Embryonic facial prominence (tissue), 1 donor: Measurements from ENCODE around the gene CMBL.
A peak's percentile ranks its signal among the peaks of the same experiment; 100 is the strongest.
"Not testable (repeated sequence)": the region's sequence is repeated elsewhere in the genome, so short reads cannot be mapped to it uniquely, and the experiment has no call there.

Experiments used
- DNase-seq: peaks from one replicate; pipeline ENCODE4 v3.0.0-alpha.2; 2016; ENCODE audit errors: extremely low spot score

Gene CMBL

DNA sequence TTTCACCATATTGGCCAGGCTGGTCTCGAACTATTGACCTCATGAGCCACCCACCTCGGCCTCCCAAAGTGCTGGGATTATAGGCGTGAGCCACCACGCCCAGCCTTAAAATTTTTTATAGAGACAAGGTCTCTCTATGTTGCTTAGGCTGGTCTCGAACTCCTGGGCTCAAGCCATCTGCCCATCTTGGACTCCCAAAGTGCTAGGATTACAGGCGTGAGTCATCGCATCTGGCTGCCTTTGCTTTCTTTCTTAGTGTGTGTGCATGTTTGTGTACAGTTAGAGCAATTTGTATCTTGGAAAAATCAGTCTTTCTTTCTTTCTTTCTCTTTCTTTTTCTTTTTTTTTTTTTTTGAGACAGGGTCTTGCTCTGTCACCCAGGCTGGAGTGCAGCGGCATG lies 22.3 kb downstream of the CMBL start:
- DNase-seq: not testable (repeated sequence)

DNA sequence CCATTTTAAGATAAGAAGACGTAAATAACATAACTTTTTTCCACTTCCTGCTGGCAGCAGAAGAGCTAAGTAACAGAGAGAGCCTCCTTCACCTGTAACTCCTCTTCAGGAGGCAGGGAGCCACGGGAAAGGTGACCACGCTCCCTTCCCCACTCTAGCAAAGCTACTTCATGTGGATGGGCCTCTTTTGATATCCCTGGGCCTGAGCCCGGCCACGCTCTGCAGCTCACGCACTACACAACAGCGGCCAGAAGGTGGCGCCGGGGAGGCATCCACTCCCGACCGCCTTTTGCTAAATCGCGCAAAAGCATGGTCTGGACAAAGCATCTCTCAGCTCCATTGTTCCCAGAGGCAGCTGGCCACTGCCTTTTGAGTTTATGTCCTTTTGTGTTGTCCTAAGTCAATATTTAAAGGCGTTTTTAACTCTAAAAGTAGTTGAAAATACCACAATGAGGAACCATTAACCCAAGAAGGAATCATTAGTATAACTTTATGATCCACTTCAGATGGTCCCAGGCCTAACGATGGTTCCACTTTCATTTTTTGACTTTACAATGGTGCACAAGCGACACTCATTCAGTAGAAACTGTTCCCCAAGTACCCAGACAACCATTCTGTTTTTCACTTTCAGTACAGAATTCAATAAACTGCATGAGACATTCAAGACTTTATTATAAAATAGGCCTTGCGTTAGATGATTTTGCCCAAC lies 23.6 kb downstream of the CMBL start:
- peak; percentile 51 for DNase-seq

DNA sequence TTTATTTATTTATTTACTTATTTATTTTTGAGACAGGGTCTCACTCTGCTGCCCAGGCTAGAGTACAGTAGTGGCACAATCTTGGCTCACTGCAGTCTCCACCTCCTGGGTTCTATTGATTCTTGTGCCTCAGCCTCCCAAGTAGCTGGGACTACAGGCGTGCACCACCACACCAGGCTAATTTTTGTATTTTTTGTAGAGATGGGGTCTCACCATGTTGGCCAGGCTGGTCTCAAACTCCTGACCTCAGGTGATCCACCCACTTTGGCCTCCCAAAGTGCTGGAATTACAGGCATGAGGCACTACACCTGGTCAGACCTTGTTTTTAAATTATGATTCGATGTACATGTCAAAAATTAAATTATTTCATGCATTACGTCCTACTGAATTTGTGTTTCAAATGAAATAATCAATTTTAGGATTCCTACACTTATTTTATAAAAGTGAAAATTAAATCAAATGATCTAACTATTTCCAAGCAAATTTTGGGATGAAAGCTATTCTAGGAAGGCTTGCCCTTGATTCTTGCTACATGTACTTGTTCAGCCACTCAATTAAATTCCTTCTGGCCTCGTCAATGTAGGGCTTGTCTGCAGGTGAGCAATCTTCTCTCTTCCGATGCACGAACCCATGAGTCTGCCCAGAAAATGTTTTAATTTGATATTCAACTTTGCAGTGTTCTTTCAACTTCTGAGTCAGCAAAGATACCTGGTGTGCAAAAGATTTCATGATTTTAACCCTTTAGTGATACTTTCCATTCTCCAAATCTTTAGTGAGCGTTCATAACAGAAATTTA lies 27.6 kb downstream of the CMBL start:
- no peak for DNase-seq

DNA sequence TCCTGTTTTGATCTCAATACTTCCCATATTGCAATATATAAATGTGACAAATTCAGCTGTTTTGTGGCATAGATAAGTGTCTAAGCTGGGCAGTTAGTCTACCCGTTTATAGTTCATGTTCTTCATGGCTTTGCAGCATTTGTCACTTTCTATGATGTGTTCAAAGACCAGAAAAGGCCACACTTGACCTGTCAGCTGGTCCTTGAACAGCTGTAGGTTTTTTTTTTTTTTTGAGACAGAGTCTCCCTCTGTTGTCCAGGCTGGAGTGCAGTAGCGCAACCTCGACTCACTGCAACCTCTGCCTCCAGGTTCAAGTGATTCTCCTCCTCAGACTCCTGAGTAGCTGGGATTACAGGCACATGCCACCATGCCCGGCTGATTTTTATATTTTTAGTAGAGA lies 28.4 kb downstream of the CMBL start:
- DNase-seq: no peak

DNA sequence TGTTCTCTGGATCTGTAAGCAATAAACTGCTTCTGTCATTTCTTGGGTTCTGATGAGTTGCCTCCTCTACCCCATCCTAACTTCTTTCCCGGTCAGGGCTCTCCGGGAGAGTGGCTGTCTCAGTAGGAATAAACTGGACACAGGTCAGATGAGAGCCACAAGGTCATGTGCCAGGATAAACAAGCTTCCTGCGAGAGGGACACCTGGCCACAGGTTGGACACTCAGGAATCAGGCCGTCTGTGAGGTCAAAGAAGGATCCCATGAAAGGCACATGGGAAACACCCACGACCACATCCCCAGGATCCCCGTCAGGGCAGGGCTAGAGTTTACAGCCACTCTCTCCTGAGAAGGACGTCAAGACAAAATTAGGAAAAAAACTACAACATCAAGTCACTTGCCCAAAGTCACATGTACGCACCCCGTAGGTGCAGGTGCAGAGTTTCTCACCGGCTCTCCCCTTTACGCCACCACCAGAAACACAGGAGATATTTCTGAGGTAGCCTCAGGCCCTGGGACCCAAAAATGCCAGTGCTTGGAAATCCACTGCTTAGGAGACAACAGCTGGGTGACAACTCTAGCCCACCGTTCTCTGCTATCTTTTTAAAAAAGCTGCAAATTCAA lies 28.9 kb downstream of the CMBL start:
- DNase-seq: no peak

DNA sequence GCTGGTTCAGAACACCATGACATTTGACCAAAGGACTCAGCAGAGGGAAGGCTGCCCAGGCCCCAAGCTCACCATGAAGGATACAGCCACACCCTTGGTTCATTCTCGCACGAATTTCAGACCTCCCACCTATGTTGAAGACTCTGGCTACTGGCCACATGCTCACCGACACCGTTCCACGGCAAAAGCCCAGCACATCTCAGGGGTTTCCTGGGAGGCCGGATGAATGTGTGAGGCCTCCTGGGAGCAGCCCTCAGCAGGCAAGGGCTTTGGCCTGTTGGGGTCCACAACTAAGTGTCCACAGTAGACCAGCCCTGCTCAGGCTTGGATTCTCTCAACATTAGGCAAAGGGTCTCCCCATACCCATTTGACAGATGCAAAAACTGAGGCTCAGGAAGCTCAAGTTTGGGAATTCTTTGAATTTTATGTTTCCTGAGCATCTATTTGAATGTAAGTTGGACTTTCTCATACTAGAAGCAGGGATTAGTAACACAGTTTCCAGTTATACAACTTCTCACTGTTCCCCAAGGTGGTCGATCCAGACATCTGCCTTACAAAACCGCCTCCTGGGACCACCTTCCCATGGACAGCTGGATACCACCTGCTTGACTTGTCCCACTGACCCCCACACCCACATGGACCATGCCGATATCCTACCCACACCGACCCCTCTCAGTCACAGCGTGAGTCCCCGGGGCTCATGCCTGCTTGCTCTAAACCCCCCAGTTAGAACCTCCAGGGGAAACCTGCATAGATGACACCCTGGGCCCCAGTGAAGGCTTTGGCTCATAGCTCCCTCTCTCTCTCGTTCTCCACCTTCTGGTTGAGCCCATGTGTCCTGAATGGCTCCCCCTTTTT lies 29.7 kb downstream of the CMBL start:
- no peak for DNase-seq

DNA sequence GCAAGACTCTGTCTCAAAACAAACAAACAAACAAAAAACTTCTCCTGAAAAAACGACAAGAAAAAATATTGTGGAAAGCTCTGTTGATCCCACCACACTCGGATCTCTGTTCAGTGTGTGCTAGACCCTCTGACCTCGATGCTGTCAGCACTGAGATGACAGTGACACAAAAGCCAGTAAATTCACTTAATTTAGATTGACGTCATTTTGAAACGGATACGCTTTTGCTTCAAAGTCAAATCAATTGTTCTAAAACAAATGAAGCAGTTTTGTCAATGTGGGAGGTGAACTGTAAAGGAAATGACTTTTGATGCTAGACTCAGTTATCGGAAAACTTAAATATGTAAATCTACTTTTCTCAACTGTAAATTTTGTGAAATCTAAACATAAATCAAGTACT lies 31.0 kb downstream of the CMBL start:
- DNase-seq: no peak

DNA sequence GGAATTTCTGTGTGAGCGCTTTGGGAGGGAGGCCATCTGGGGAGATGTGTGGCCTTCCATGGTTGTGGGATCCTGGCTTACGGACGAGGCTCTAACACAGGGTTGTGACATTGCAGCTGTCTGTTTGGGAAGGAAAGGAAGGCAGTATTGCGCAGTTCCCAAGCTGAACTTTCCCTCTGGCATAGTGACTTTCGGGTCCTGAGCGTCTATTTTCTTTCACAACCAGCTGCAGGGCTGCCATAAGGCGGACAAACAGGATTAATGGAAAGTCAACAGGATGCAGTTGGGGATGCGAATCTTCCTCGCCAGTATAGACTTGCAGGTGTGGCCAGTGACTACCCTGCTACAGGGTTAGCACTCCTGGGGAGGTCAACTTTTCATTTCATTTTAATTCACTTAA lies 31.7 kb downstream of the CMBL start:
- DNase-seq: no peak

DNA sequence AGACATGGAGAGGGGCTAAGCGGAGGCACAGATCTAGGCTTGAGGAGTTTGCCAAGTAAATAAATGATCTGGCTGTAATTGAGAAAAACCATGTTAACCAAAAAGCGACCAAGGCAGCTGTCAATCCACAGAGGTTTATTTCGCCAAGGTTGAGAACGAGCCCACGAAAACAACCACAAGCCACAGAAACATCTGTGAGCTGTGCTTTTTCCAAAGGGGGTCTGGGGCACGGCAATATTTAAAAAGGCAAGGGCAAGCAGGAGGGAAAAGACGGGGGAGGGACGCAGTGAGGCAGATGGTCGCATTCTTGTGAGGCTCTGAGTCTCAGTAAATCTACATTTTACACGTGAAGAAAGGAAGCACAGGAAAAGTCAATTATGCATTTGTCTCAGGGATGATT lies 32.2 kb downstream of the CMBL start:
- no peak for DNase-seq

DNA sequence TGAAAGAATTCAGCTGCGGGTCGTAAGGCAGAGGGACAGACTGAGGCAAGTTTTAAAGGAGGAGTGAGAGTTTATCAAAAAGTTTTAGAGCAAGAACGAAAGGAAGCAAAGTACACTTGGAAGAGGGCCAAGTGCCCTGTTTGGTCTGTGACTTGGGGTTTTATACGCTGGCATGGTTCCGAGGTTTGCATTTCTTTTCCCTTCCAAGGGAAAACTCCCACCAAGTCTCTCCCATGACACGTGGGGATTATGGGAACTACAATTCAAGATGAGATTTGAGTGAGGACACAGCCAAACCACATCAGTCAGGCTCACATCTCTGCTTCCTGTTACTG lies 34.9 kb downstream of the CMBL start:
- DNase-seq: not testable (repeated sequence)

DNA sequence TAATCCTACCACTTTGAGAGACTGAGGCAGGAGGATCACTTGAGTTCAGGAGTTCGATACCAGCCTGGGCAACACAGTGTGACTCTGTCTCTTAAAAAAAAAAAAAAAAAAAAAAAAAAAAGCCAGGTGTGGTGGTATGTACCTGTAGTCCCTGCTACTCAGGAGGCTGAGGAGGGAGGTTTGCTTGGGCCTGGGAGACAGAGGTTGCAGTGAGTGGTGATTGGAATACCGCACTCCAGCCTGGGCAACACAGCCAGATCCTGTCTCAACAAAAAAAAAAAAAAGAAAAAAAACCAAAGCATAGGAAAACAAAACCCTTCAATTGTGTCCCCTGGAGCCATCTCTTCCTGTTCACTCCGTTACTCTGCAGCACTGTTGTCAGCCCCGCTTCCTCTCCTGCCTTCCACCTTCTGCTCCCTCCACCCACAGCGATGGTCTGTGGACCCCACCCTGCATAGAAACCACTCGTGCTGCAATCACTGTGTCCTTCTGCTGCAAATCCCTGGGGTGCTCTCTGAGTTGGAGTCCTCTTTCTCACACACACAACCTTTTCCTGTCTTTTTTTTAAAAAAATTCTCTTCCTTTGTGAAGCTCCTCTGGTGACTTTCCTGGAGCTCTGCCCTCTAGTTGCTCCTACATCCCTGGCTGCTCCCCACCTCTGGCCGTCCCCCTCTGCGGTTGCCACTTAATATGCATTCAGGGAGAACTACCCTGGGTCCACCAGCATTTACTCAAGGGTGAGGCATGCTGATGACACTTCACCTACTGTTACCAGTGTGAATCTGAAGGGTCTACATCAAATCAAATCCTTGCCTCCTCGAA lies 35.4 kb downstream of the CMBL start:
- DNase-seq: no peak

DNA sequence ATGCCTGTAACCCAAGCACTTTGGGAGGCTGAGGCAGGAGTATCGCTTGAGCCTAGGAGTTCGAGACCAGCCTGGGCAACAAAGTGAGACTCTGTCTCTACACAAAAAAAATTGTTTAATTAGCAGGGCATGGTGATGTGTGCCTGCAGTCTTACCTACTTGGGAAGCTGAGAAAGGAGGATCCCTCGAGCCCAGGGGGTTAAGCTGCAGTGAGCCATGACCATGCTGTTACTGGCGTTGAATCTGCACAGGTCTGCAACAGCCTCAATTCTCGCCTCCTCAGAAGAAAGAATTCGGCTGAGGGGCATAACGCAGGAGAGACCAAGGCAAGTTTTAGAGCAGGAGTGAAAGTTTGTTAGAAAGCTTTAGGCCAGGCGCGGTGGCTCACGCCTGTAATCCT lies 39.6 kb downstream of the CMBL start:
- no peak for DNase-seq

DNA sequence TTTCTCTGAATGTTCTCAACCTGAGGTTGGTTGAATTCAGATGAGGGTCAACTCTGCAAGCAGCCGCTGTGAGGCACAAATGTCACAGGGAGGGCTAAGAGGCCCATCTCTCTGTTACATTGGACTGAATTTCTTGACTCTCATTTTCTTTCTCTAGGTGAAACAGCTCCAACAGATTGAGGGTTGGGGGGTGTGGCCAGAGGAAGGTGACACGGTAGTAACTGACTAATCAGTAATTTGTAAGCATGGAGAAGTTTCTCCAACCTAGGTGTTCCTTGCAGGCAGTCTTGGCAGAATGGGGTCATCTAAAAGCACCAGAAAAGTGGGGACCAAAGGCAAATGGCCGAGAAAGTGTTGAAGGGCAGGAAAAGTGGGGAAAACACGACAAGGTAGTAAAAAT lies 40.9 kb downstream of the CMBL start:
- no peak for DNase-seq

DNA sequence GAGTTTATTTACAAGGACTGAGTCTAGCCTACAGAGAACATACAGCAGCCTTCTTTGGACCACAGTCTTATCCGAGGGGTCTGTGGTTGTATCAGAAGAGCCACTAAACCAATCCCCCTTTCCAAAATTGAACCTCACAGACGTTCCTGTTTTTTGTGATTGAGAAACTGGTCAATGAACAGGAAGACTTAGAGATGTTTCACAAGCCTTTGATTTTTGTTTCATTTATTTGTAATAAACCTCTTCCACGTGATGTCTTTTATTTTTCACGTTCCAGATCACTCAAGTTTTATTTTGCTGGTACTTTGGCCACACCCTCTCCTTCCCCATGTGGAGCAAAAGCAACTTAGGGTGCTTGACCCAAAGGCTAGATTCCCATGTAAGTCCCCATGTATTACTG lies 41.6 kb downstream of the CMBL start:
- no peak for DNase-seq

DNA sequence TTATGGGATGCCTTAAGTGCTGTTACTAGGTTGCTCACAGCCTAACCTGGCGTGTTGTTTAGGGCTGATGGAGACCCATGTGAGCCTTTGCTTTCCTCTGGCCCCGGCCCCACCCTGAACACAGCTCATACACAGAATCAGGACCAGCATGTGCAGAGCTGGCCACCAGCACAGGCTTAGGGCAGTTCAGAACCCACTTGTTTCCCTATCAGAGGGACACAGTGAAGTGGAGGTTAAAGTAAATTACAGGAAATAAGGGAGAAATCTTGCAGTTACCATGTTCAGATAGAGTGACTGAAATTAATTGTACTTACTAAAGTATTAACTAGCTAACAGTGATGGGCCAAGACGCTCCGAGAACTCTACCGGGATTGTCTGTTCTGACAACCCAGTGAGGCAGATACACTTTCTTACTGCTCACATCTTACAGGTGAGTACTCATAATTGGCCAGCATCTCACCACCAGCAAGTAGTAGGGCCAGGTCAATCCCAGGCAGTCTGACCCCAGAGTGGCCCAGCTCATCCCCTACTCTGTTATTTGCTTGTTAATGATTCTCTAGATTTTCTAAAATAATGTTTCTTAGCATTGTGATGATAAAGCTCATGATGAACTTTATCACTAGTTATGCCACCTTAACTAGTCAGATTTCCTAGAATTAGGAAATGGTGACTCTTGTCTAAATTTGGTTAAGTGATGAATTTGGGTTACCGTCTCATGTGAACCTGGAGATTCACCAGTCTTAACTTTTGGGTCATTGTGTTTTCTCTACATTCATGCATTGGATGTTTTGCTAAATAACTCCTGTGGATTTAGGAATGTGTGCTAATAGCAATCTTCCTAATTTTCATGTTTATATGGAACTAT lies 42.2 kb downstream of the CMBL start:
- no peak for DNase-seq

DNA sequence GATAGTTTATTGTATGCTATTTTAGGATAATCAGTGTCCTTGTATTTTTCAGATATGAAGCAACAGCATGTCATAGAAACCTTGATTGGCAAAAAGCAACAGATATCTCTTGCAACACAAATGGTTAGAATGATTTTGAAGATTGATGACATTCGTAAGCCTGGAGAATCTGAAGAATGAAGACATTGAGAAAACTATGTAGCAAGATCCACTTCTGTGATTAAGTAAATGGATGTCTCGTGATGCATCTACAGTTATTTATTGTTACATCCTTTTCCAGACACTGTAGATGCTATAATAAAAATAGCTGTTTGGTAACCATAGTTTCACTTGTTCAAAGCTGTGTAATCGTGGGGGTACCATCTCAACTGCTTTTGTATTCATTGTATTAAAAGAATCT lies 43.1 kb downstream of the CMBL start:
- DNase-seq: no peak

DNA sequence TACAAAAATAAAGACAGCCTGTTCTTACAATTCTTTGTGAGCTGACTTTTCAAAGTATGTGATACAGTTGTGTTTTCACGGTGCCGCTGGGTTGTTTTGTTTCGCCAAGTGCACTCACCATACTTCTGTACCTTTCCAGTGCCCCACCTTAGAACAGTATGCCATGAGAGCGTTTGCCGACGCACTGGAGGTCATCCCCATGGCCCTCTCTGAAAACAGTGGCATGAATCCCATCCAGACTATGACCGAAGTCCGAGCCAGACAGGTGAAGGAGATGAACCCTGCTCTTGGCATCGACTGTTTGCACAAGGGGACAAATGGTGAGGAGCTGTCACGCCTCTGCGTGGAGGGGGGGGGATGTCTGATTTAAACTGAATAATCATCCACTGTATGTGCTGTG lies 44.7 kb downstream of the CMBL start:
- no peak for DNase-seq

DNA sequence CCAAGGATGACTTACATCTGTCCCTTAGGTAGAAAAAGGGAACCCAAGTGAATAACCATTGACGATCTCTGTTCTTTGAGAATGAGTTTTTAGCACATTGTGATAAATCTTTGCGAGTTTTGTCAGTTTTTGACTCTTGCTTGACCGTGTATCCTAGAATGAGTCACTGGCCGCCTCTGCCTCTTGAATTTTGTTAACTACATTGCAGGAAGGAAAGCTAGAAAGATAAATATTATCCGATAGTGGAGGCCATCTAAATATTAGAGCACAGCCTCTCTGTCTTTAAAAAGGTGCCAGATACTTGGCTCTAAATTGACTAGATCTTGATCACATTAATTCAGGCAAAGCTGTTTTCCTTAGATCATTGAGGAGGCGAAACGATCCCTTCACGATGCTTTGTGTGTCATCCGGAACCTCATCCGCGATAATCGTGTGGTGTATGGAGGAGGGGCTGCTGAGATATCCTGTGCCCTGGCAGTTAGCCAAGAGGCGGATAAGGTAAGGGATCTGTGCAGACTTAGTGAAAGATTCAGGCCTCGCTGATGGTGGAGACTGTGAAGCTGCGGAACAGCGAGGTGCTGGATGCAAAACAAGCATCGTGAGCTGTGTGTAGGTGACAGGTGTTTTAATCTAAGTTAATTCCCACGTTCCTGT lies 45.5 kb downstream of the CMBL start:
- DNase-seq: no peak

DNA sequence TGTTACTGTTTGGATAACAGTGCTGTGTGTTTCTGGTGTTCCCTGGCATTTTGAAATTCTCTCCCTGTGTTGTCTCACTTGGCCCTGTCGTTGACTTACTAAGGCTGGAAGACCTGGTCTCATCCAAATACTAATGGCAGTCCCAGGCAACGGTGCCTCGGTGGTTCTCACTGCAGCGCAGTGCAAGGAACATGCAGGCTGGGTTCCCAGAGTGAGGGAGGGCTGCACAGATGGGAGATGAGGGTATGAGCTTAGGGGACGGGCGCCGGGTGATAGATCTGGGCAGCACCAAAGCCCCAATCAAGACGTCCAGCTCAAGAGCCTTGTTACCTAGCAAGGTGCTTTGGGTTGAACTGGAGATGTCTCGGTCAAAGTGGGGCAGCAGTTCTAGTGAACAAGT lies 46.6 kb downstream of the CMBL start:
- DNase-seq: no peak

DNA sequence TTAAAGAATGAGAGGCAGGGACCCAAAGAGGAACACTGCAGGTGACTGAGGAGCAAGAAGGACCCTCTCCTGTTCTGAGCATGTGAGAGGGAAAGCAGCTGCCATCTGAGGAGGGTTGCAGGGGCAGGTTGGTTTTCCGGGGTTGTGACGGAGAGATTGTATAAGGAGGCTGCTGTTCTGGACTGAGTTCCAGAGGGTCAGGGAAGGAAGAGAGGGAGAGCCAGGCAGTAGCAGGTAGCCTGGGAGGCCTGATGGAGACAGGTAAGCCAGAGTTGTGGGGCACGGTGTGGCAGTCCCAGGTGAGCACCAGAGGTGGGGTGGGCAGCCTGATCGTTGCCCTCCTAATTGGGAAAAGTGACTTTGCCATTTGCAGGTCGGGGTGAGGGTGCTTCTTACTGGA lies 47.8 kb downstream of the CMBL start:
- no peak for DNase-seq
